Fibroblast of pulmonary artery (primary cell): Measurements from ENCODE around the gene POM121L12.

Source experiments
- DNase-seq: peaks from one replicate; pipeline ENCODE4 v3.0.0-alpha.2; 2010; ENCODE audit warnings: low read depth
- H3K4me3 ChIP-seq: replicated peaks from 2 replicates; pipeline ENCODE4 v1.5.1; 2011; ENCODE audit warnings: low read depth, mild to moderate bottlenecking, control low read depth, low read length, moderate library complexity
- TF ChIP-seq, protein P1 (sequence below): IDR thresholded peaks from 2 replicates; pipeline ENCODE4 v1.5.1; 2011; ENCODE audit warnings: mild to moderate bottlenecking, control low read depth, low read length, inconsistent platforms; ENCODE audit errors: missing control alignments

Gene POM121L12

DNA sequence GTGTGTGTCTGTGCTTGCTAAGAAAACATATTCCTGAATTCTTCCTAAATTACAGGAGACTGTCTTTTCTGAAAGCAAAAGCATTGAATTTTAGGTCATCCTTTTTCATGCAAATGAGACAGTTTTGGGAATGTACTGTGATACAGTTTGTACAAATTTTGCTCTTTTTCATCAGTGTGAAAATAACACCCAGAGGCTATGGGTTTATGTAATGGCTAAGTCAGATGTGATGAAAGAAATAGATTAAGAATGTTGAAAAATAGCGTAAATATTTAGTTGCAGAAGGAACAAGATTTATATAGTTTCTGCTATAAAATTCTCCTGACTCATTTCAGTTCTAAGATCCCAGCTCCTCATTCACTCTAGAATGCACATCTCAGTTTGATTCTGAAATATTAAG is 24.6 kb downstream of the POM121L12 start:
- DNase-seq, result no peak
- TF ChIP-seq, protein P1, sequence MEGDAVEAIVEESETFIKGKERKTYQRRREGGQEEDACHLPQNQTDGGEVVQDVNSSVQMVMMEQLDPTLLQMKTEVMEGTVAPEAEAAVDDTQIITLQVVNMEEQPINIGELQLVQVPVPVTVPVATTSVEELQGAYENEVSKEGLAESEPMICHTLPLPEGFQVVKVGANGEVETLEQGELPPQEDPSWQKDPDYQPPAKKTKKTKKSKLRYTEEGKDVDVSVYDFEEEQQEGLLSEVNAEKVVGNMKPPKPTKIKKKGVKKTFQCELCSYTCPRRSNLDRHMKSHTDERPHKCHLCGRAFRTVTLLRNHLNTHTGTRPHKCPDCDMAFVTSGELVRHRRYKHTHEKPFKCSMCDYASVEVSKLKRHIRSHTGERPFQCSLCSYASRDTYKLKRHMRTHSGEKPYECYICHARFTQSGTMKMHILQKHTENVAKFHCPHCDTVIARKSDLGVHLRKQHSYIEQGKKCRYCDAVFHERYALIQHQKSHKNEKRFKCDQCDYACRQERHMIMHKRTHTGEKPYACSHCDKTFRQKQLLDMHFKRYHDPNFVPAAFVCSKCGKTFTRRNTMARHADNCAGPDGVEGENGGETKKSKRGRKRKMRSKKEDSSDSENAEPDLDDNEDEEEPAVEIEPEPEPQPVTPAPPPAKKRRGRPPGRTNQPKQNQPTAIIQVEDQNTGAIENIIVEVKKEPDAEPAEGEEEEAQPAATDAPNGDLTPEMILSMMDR, result no peak
- no peak overlapping the region for H3K4me3 ChIP-seq

DNA sequence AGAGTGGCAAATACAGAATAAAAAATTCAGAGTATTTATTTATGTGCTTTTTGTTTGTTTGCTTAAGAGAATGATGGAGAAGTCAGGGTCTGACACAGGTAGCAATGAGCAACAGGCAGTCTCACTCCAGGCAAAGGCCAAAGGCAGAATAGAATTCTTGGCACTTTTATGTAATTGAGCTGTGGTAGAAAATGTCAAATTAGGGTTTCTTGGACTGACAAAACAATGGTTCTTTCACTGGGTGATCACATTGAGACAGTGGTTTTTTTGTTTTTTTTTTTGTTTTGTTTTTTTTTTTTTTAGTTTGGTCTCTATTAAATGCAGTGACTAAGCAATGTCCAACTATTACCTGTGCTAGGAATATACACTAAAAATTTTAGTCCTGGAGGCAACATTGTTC is 27.4 kb downstream of the POM121L12 start:
- DNase-seq, result no peak
- TF ChIP-seq, protein P1, result no peak
- no peak overlapping the region for H3K4me3 ChIP-seq

DNA sequence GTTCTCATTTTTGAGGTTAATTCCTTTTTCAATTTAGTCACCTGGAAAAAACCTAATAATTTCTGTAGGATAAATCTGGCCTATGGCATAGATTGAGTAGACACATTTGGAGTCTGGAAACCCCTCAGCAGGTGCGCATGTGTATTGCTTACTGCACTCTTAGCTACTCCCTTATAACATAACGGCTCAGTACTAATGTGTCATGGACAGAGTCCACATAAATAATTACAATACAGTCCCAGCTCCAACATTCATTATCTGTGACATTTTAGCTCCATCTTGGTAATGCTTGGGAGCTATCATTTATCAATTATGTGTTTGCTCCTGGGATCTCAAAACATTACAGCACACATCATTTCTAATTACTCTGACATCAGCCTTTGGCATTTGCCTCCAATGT is 33.2 kb downstream of the POM121L12 start:
- TF ChIP-seq, protein P1, result no peak
- H3K4me3 ChIP-seq, result no peak overlapping the region
- DNase-seq, result no peak

GRCh38 chr7:53070883-53071282 is 35.5 kb downstream of the POM121L12 start:
- TF ChIP-seq, protein P1, result no peak
- no peak for DNase-seq
- H3K4me3 ChIP-seq, result no peak overlapping the region
